Measurements from ENCODE around the gene CDC42EP1.

CDC42EP1 gene

GRCh38 chr22:37557321-37558001 lies 2.8 kb upstream of the CDC42EP1 start:
- FAIRE-seq (no peak), DNase-seq (ENCODE audit: extremely low spot score, insufficient read length, low read depth) (no peak)

DNA sequence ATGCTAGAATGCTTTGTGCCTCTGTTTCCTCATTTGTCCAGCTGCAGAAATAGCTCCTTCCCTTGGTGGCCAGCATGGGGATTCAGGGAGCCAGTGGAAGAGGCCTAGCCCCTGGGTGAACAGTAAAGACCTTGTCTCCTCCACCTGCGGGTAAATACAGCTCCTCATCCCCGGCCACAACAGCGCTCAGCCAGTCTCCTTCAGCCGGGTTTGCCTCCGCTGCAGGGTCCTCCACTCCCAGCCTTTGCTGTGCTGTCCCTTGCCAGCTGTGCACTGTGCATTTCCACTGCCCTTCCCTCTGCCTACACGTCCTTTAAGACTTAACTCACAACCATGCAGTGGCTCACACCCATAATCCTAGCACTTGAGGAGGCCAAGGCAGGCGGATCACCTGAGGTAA lies 1.5 kb upstream of the CDC42EP1 start:
- DNase-seq (ENCODE audit: extremely low spot score, insufficient read length, low read depth): no peak

DNA sequence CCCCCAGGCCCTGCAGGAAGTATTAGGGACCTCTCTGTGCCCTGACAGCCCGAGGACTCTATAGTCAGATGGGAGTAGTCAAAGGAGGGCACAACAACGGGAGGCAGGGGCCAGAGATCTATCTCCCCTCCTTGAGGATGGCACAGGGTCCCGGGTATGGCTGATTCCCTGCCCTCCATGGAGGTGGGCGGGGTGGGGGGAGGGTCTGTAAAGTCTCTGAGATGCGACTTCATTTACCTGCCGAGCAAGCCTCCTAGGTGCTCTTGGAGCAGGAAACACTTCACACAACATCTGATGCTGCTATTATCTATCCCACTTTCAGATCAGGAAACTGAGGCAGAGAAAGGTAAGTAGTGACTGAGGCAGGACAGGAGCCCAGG lies 769 bp upstream of the CDC42EP1 start:
- no peak for FAIRE-seq

More for the DNA sequence above, 1.5 kb upstream of the CDC42EP1 start:
- no peak for FAIRE-seq

GRCh38 chr22:37560608-37561211 lies 430 bp downstream of the CDC42EP1 start:
- FAIRE-seq: no peak
- no peak for DNase-seq (ENCODE audit: extremely low spot score, insufficient read length, low read depth)

More for the DNA sequence above, 769 bp upstream of the CDC42EP1 start:
- DNase-seq (ENCODE audit: extremely low spot score, insufficient read length, low read depth): no peak

- FAIRE-seq: peak; percentile 51
- DNase-seq (ENCODE audit: extremely low spot score, insufficient read length, low read depth): peak; percentile 60
Observed at GRCh38 chr22:37561212-37562048, 1.1 kb downstream of the CDC42EP1 start.

DNA sequence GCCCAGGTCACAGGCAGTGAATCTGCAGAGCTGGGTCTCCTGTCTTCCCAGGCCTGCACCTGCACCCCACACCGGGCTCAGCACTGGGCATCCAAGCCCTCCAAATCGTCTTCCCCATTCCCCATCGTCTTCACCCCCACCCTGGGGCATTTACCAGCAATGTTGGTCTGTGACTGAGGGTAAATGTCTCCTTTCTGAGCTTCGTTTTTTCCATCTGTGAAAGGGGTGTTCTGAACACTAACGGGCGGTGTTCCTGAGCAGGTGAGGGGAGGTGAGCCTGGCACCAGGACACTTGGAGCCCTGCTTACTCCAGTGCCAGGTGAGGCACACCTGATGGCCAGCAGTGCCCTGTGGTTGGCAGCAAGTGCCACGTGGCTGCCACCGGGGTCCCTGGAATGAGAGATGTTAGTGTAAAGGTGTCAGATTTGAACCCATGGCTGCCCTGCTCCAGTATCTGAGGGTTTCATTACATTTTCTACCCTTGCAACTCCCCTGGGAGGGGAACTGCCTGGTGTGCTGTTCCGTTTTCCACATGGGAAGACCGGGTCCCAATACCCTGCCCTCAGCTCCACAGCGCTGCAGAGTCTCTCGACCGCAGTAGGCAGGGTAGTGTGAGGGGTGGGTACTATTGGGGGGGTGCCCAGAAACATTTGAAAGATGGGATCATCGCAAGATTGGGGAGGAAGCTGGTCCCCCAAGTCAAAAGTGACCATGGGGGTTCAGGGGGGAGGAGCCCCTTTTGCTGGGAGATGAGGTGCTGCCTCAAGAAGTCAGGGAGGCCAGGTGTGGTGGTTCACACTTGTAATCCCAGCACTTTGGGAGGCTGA lies 2.0 kb downstream of the CDC42EP1 start:
- no peak for DNase-seq (ENCODE audit: extremely low spot score, insufficient read length, low read depth)

DNA sequence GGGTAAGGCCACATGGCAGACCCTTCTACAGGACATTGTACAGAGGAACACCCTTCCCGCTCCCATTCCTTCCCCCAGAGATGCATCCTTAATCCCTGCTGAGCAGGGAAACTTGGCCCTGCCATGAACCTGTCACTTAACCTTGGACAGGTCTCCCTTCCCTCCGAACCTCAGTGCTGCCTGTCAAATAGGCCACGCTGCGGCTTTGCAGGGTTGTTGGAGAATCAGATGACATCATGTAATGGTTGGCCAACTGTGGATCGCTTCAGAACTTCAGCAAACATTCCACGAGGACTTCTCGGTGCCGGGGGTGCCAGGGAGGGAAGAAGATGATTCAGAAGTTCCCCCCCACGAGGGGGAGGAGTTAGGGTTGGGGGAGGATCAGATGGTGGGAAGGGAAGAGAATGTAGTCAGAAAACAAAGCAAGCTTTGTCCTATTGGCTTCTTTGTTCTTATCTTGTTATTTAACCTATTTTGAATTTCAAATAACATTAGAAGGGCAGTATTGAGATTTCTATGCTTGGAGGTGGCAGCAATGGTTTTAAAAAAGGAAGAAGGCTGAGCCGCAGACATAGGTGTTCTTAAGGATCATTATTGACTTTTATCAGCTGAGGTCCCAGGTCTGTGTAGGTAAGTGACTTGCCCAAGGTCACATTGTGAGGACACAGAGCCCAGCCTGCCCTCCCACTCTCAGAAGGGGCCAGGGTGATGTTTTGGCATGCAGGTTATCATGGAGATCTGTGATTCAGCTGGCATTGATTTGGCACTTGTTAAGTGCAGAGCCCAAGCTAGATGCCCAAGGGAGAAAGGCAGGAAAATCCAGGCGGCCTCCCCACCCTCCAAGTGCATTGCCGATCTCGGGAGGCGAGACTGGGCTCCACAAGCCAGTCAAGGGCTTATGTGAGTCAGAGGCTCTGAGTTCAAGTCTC lies 3.1 kb downstream of the CDC42EP1 start:
- DNase-seq (ENCODE audit: extremely low spot score, insufficient read length, low read depth) (no peak), FAIRE-seq (no peak)

More for the DNA sequence above, 2.0 kb downstream of the CDC42EP1 start:
- FAIRE-seq: no peak

DNA sequence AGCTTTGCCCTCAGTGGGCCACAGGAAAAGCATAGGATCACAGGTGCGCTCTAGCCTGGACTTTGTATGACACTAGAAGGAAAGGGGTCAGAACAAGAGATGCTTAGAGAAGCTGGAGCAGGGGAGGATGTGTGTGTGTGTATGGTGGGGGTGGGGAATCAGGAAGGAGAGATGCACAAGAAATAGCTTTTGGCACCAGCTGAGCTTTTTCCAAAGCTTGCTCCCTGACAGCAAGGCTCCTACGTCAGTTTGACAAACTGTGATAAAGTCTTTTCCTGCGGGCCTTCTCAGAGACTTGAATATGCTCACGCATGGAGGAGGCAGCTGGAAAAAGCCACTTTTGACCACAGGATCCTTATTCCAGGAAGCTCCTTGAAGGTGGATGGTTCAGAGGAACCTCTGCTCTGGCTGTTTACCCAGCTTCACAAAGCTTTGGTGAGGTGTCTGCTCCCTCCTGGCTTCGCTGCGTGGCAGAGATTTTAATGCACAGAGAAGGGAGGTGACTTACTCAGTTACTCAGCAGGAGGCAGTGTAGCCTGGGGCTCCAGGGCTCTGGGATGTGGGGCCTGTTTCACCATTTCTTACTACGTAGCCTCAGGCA lies 3.9 kb downstream of the CDC42EP1 start:
- no peak for DNase-seq (ENCODE audit: extremely low spot score, insufficient read length, low read depth)
- FAIRE-seq: no peak

DNA sequence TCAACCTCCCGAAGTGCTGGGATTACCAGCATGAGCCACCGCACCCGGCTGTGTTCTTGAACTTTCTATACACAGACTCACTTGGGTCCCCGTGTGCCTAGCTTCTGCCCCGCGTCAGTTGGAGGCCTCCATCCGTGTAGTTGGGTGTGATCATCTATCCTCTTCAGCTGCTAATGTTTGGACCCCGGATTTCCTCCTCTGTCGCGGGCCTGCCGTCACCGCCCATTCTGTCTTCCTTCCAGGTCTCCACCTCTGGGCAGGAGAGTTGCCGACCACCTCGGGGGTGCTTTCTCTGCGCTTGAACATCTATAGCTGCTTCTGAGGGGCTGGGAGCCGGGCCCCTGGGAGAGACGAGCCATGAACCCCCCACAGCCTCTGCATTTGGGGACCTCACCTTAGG lies 5.5 kb downstream of the CDC42EP1 start:
- FAIRE-seq (no peak), DNase-seq (ENCODE audit: extremely low spot score, insufficient read length, low read depth) (no peak)

DNA sequence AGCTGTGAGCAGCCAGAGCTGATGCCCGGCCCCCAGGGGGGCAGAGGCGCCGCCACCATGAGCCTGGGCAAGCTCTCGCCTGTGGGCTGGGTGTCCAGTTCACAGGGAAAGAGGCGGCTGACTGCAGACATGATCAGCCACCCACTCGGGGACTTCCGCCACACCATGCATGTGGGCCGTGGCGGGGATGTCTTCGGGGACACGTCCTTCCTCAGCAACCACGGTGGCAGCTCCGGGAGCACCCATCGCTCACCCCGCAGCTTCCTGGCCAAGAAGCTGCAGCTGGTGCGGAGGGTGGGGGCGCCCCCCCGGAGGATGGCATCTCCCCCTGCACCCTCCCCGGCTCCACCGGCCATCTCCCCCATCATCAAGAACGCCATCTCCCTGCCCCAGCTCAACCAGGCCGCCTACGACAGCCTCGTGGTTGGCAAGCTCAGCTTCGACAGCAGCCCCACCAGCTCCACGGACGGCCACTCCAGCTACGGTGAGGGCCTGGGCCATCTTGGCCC lies 6.1 kb downstream of the CDC42EP1 start:
- DNase-seq (ENCODE audit: extremely low spot score, insufficient read length, low read depth): no peak
- FAIRE-seq: no peak

- DNase-seq (ENCODE audit: extremely low spot score, insufficient read length, low read depth) (peak; percentile 86), FAIRE-seq (peak; percentile 98)
Observed at GRCh38 chr22:37566903-37567798, 6.9 kb downstream of the CDC42EP1 start.

GRCh38 chr22:37568012-37568411 lies 7.7 kb downstream of the CDC42EP1 start:
- DNase-seq (ENCODE audit: extremely low spot score, insufficient read length, low read depth) (no peak), FAIRE-seq (no peak)

GRCh38 chr22:37568448-37569008 lies 8.2 kb downstream of the CDC42EP1 start:
- FAIRE-seq: no peak

DNA sequence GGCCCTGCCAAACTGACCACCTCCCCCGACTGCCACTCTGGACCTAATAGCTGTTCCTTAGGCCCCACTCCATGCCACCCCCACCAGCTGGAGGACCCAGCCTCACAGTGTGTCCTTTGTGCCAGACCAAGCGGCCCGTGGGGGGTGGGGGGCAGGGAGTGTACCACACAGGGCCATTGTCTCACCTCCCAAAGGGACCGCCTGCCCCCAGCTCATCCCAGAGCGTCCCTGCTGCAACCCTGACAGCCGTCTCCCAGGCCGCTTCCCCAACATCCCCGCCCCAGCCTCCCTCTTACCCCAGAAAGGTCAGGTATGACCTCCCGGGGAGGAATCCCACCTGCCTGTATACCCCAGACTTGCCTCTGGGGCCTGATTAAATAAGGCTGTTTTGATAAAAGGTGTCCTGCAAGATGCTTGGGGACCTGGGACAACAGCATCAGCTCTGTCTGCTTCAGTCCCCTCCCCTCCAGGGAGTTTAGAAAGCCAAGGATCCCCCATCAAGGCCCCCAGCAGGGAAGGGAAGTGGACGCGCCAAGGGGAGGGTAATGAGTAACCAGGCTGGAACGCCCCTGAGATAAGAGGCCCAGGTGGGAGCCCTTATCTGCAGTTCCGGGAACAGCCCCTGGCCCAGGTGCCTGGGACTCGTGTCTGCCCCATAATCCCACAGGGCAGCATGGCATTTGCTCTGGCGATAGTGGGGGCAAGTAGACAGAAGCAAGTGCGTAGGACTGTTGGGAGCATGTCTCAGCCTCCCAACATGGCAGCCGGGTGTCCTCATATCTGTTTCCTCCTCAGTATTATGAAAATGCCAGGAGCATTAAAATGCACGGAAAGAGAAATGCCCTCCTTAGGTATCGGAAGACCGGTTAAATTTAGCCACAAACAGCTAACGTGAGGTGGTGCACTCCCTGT lies 9.0 kb downstream of the CDC42EP1 start:
- DNase-seq (ENCODE audit: extremely low spot score, insufficient read length, low read depth) (no peak), FAIRE-seq (no peak)

More at GRCh38 chr22:37568448-37569008, 8.2 kb downstream of the CDC42EP1 start:
- DNase-seq (ENCODE audit: extremely low spot score, insufficient read length, low read depth): no peak

DNA sequence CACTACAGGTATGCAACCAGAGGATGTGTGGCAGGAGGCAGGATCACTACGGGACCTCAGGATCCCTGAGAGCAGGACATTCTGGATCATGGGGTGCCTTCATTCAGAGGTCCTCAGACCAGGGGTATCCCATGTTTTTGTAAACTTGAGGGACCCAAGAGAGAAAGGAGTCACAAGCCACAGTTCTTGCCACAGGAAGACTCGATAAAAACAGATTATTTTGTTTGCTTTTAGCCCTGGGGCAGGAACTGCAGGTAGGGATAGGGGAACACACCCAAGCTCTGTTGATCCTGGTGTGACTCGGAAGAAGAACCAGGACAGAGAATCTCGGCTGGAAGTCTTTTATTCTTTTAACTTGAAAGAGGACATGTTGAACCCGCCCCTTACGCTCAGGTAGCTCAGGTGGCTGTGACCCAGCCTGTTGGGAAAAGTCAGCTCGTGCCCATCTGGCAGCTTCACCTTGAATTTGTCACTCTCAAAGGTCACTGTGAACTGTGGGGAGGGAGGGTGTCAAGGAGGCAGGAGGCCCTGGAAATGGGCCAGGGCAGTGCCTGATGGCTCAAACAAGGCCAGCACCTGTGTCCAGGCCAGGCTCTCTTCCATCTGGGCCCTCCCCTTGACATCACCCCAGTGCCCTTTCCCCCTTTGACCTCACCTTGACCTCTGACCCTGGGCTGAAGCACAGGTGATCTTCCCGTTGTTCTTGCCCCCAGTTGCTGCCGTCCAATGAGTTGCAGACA lies 9.8 kb downstream of the CDC42EP1 start:
- DNase-seq (ENCODE audit: extremely low spot score, insufficient read length, low read depth) (no peak), FAIRE-seq (no peak)

GRCh38 chr22:37570661-37570976 lies 10.3 kb downstream of the CDC42EP1 start:
- no peak for DNase-seq (ENCODE audit: extremely low spot score, insufficient read length, low read depth)
- FAIRE-seq: no peak

All from GM18507 (cell line).